GM19023 (cell line): ENCODE measurements around the gene TRIM56.
A peak's percentile ranks its signal among the peaks of the same experiment; 100 is the strongest.
"Not testable (repeated sequence)": the region's sequence is repeated elsewhere in the genome, so short reads cannot be mapped to it uniquely, and the experiment has no call there.

ENCODE experiments used
- ATAC-seq: cut with Tn5 transposase; IDR thresholded peaks from one replicate; pipeline ENCODE4 v1.9.1; 2021; ENCODE audit warnings: mild to moderate bottlenecking, moderate library complexity; ENCODE audit not compliant: unreplicated experiment

Gene TRIM56

GRCh38 chr7:101085162-101085964, at the start of gene TRIM56:
Gene TRIM56, plus strand, starts transcription at chr7:101085481. Its CDS starts 1,832 bp downstream, at chr7:101087313.
- ATAC-seq, result peak; percentile 85

- ATAC-seq, result no peak
Measured at GRCh38 chr7:101035941-101036340, 49.3 kb upstream of the TRIM56 start.

- not testable (repeated sequence) for ATAC-seq
Measured at GRCh38 chr7:101041283-101041682, 44.0 kb upstream of the TRIM56 start.

- ATAC-seq, result no peak
Measured at GRCh38 chr7:101058355-101058754, 26.9 kb upstream of the TRIM56 start.

- ATAC-seq, result no peak
Measured at GRCh38 chr7:101059620-101059942, 25.7 kb upstream of the TRIM56 start.

- no peak for ATAC-seq
Measured at GRCh38 chr7:101060992-101061391, 24.3 kb upstream of the TRIM56 start.

GRCh38 chr7:101064176-101064550, 21.1 kb upstream of the TRIM56 start:
- not testable (repeated sequence) for ATAC-seq

- ATAC-seq, result not testable (repeated sequence)
Measured at GRCh38 chr7:101065162-101065561, 20.1 kb upstream of the TRIM56 start.

- no peak for ATAC-seq
Measured at GRCh38 chr7:101066141-101066832, 19.0 kb upstream of the TRIM56 start.

- ATAC-seq, result no peak
Measured at GRCh38 chr7:101066833-101067177, 18.5 kb upstream of the TRIM56 start.

- ATAC-seq, result no peak
Measured at GRCh38 chr7:101068401-101068800, 16.9 kb upstream of the TRIM56 start.

GRCh38 chr7:101071362-101072104, 13.7 kb upstream of the TRIM56 start:
- ATAC-seq, result not testable (repeated sequence)

- no peak for ATAC-seq
Measured at GRCh38 chr7:101075646-101076045, 9.6 kb upstream of the TRIM56 start.

- not testable (repeated sequence) for ATAC-seq
Measured at GRCh38 chr7:101076183-101076582, 9.1 kb upstream of the TRIM56 start.

- ATAC-seq, result peak; percentile 77
Measured at GRCh38 chr7:101077303-101078086, 7.8 kb upstream of the TRIM56 start.

GRCh38 chr7:101081432-101081831, 3.8 kb upstream of the TRIM56 start:
- no peak for ATAC-seq

- no peak for ATAC-seq
Measured at GRCh38 chr7:101084865-101085161, 468 bp upstream of the TRIM56 start.

- no peak for ATAC-seq
Measured at GRCh38 chr7:101087334-101088068, 2.2 kb downstream of the TRIM56 start.

- ATAC-seq, result no peak
Measured at GRCh38 chr7:101088069-101088425, 2.8 kb downstream of the TRIM56 start.

GRCh38 chr7:101088858-101089529, 3.7 kb downstream of the TRIM56 start:
- no peak for ATAC-seq
